Measurements from ENCODE around the gene NECTIN3.

DNA sequence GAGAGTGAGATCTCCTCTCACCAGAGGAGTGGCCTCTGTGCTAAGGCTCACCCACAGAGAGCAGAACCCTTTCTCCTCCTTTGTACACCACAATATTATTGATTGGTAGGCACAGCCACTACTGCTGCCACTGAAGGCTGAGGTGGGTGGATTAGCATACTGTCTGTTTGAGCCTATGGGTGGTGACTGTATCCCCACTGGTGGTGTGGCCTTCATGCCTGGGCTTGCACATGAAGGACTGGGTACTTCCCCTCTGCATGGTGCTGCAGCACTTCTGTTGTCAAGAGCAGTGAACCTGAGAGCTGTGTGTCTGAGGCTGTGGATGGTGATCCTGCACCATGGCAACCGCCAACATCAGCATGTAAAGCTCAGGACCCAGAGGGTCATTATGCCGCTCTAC, 35.7 kb upstream of the NECTIN3 start:
- TF ChIP-seq CTCF (conservative IDR thresholded peaks at IDR 0.05; ENCODE audit: low read length) (no peak), EZH2phosphoT487 (IDR thresholded peaks at IDR 0.05; ENCODE audit: borderline replicate concordance, low read depth, low read length) (no peak)
